ENCODE data around the gene NEURL2. TPM values are rescaled to one million over a fixed set of nuclear protein-coding genes. Genes with fewer than 3 reads are reported as not detected.

Gene NEURL2
- total RNA-seq, 1 donor from 2014 or later: 0.24 TPM

DNA sequence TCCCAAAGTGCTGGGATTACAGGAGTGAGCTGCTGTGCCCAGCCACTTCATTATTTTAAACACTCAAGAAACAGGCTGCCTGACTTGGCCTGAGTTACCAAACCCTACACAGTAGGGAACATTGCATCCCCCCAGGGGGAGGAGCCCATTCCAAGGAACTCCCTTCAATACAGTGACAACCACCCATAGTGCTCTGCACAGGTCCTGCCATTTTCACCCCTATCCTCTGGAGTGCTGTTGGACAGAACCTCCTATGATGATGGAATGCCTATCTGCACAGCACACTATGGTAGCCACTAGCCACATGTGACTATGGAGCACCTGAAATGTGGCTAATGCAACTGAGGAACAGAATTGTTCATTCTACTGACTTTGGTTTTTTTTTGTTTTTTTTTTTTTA is 45.6 kb downstream of the NEURL2 start:
- no peak overlapping the region for H3K4me3 Mint-ChIP-seq
- Histone ChIP-seq H3K36me3 (no peaks in the 10 kb centered on the region), H3K4me3 (no peak overlapping the region), H3F3A (ENCODE audit: low read depth) (no peaks in the 10 kb centered on the region), H3K4me1 (no peaks in the 10 kb centered on the region), H2AFZ (replicated peaks) (no peak overlapping the region), H4K20me1 (ENCODE audit: low read depth) (no peaks in the 10 kb centered on the region), H3K9me3 (ENCODE audit: low read depth) (no peaks in the 10 kb centered on the region), H3K4me2 (no peak overlapping the region), H3K27ac (no peak overlapping the region), H3K9ac (no peak overlapping the region), H3K79me2 (ENCODE audit: low read depth) (no peaks in the 10 kb centered on the region), H3K27me3 (no peaks in the 10 kb centered on the region)
- DNase-seq (ENCODE audit: low spot score): no peak
- TF ChIP-seq EZH2phosphoT487 (IDR thresholded peaks at IDR 0.05) (no peak), EZH2 (IDR thresholded peaks at IDR 0.05) (no peak)
- TF ChIP-seq, protein P1, sequence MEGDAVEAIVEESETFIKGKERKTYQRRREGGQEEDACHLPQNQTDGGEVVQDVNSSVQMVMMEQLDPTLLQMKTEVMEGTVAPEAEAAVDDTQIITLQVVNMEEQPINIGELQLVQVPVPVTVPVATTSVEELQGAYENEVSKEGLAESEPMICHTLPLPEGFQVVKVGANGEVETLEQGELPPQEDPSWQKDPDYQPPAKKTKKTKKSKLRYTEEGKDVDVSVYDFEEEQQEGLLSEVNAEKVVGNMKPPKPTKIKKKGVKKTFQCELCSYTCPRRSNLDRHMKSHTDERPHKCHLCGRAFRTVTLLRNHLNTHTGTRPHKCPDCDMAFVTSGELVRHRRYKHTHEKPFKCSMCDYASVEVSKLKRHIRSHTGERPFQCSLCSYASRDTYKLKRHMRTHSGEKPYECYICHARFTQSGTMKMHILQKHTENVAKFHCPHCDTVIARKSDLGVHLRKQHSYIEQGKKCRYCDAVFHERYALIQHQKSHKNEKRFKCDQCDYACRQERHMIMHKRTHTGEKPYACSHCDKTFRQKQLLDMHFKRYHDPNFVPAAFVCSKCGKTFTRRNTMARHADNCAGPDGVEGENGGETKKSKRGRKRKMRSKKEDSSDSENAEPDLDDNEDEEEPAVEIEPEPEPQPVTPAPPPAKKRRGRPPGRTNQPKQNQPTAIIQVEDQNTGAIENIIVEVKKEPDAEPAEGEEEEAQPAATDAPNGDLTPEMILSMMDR (IDR thresholded peaks at IDR 0.05): no peak
- H3K4me1 Mint-ChIP-seq: no peaks in the 10 kb centered on the region
- no peak overlapping the region for H3K27ac Mint-ChIP-seq
- no peaks in the 10 kb centered on the region for H3K27me3 Mint-ChIP-seq (ENCODE audit: insufficient read depth, low read depth)
- peaks cover 7% of the 10 kb centered on the region for H3K36me3 Mint-ChIP-seq
- no peaks in the 10 kb centered on the region for H3K9me3 Mint-ChIP-seq

DNA sequence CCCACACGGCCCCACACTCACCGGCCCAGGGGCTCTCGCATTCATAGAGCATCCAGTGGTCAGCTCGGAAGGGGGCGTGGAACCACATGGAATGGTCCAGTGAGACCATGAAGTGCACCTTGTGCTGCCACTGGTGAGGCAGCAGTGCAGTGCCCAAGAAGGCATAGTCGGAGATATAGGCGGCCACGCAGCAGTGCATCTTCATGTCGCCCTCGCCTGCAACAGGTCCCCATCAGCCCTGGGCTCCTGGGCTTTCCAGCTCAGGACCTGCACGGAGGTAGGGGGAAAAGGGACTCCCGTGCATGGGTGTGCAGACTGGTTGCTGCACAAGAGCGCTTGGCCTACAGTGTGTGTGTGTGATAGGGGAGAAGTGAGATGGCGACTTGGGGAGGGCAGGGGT is 47.5 kb downstream of the NEURL2 start:
- Mint-ChIP-seq H3K27ac (no peak overlapping the region), H3K4me3 (no peak overlapping the region), H3K27me3 (ENCODE audit: insufficient read depth, low read depth) (no peaks in the 10 kb centered on the region), H3K36me3 (peaks cover 7% of the 10 kb centered on the region), H3K9me3 (no peaks in the 10 kb centered on the region), H3K4me1 (no peaks in the 10 kb centered on the region)
- Histone ChIP-seq H3K4me3 (no peak overlapping the region), H4K20me1 (ENCODE audit: low read depth) (no peaks in the 10 kb centered on the region), H3K9me3 (ENCODE audit: low read depth) (no peaks in the 10 kb centered on the region), H2AFZ (replicated peaks) (no peak overlapping the region), H3K9ac (no peak overlapping the region), H3F3A (ENCODE audit: low read depth) (no peaks in the 10 kb centered on the region), H3K27ac (no peak overlapping the region), H3K36me3 (no peaks in the 10 kb centered on the region), H3K79me2 (ENCODE audit: low read depth) (no peaks in the 10 kb centered on the region), H3K4me1 (no peaks in the 10 kb centered on the region), H3K4me2 (no peak overlapping the region), H3K27me3 (no peaks in the 10 kb centered on the region)
- no peak for TF ChIP-seq EZH2phosphoT487 (IDR thresholded peaks at IDR 0.05)
- TF ChIP-seq, protein P1 (IDR thresholded peaks at IDR 0.05): no peak
- no peak for TF ChIP-seq EZH2 (IDR thresholded peaks at IDR 0.05)
- DNase-seq (ENCODE audit: low spot score): no peak

GRCh38 chr20:45842169-45842812 is 48.7 kb downstream of the NEURL2 start:
- Histone ChIP-seq H3K27ac (no peak overlapping the region), H3K9me3 (ENCODE audit: low read depth) (no peaks in the 10 kb centered on the region), H3K4me1 (no peaks in the 10 kb centered on the region), H3F3A (ENCODE audit: low read depth) (no peaks in the 10 kb centered on the region), H3K9ac (no peak overlapping the region), H2AFZ (replicated peaks) (no peak overlapping the region), H4K20me1 (ENCODE audit: low read depth) (peaks cover 3% of the 10 kb centered on the region), H3K27me3 (no peaks in the 10 kb centered on the region), H3K79me2 (ENCODE audit: low read depth) (no peaks in the 10 kb centered on the region), H3K4me2 (no peak overlapping the region), H3K4me3 (no peak overlapping the region), H3K36me3 (no peaks in the 10 kb centered on the region)
- no peaks in the 10 kb centered on the region for H3K27me3 Mint-ChIP-seq (ENCODE audit: insufficient read depth, low read depth)
- H3K4me3 Mint-ChIP-seq: no peak overlapping the region
- TF ChIP-seq, protein P1 (IDR thresholded peaks at IDR 0.05): no peak
- TF ChIP-seq EZH2 (IDR thresholded peaks at IDR 0.05) (no peak), EZH2phosphoT487 (IDR thresholded peaks at IDR 0.05) (no peak)
- no peaks in the 10 kb centered on the region for H3K4me1 Mint-ChIP-seq
- no peak for DNase-seq (ENCODE audit: low spot score)
- peaks cover 7% of the 10 kb centered on the region for H3K36me3 Mint-ChIP-seq
- H3K27ac Mint-ChIP-seq: no peak overlapping the region
- H3K9me3 Mint-ChIP-seq: no peaks in the 10 kb centered on the region
